Activated T-helper 1 cell treated with Interleukin-2 at 50 U/mL for 16 hours (primary cell): ENCODE data around the gene KCNE2.
"Not testable (repeated sequence)": the region's sequence is repeated elsewhere in the genome, so short reads cannot be mapped to it uniquely, and the experiment has no call there.

Experiments
- DNase-seq: peaks from one replicate; pipeline ENCODE4 v3.0.0-alpha.2; 2020; ENCODE audit warnings: low read depth

The KCNE2 gene

DNA sequence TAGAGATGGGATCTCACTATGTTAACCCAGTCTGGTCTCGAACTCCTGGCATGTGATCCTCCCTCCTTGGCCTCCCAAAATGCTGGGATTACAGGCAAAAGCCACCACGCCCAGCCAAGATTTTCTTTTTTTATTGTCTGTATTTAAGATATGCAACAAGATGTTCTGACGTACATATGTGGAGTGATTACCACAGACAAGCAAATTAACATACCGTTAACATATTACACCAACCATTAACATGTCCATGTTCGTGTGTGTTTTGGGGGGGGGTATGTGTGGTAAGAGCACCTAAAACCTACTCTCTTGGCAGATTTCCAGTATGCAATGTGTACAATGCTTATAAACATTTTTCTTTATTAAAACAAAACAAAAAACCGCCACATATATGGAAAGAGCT is 10.6 kb upstream of the KCNE2 start:
- no peak for DNase-seq

DNA sequence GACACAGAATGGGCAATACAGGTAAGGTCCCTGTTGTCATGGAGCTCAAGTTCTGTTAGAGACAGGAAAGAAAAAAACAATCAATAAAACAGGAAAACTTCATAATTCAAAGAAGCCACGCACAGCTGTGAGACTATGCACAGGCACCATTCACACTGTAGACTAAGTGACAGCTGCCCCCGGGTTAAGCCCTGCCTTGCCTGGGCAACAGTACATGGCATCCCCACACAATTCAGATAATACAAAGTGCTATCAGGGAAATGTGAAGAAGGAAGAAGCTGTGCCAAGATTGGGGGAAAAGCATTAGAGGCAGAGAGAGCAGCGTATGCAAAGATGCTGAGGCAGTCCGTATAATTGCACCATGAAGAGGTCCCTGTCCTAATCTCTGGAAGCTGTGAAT is 9.0 kb upstream of the KCNE2 start:
- DNase-seq = no peak

DNA sequence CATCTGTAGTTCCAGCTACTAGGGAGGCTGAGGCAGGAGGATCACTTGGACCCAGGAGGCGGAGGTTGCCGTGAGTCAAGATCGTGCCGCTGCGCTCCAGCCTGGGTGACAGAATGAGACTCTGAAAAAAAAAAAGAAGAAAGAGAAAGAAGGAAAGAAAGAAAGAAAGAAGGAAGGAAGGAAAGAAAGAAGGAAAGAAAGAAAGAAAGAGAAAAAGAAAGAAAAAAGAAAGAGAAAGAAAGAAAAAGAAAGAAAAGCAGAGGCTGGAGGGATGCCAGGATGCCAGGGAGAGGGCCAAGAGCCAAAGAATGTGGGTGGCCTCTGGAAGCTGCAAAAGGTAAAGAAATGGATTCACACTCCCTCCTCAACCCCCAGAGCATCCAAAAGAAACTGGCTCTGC is 8.2 kb upstream of the KCNE2 start:
- DNase-seq = no peak

DNA sequence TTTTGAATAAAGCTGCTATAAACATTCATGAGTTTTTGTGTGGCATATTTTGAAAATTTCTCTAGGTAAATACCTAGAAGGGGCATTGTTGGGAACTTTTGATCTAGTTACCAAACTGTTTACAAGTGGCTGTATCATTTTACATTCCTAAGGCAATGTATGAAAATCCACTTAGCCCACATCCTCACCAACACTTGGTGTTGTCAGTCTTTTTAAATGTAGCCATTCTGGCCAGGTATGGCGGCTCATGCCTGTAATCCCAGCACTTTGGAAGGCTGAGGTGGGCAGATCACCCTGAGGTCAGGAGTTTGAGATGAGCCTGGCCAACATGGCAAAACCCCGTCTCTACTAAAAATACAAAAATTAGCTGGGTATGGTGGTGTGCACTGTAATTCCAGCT is 5.9 kb upstream of the KCNE2 start:
- DNase-seq = no peak

DNA sequence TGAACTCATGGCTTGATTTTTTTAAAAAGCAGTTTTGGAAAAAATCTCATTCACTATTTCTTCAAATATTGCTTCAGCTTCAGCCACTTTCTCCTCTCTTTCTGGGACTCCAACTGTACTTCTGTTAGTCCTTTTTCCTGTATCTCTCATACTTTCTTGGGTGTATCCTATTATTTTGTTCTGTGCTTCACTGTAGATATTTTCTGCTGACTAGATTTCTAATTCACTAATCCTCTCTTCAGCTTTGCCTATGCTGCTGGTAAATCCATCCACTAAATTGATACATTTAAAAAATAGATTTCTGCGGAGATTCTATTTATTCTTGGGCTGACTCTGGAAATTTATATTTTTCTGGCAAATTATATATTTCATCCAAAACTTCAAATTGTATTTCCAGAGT is 4.9 kb upstream of the KCNE2 start:
- no peak for DNase-seq

DNA sequence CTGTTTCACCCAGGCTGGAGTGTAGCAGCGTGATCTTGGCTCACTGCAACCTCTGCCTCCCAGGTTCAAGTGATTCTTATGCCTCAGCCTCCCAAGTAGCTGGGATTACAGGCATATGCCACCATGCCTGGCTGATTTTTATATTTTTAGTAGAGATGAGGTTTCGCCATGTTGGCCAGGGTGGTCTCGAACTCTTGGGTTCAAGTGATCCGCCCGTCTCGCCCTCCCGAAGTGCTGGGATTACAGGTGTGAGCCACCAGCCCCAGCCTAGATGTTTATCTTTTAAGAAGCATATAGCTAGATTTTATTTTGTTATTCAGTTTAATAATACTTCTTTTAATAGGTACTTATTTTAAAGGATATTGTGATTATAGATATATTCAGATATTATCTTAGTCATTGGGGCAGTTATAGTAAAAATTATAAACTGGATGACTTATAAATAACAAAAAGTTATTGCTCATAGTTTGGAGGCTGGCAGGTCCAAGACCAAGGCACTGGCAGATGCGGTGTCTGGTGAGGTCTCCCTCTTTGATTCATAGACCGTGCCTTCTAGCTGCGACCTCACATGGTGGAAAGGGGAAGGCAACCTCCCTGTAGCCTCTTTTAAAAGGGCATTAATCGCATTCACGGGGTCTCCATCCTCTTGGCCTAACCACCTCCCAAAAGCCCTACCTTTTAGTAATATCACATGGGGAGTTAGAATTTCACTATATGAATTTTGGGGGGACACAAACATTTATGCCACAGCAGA is 3.1 kb upstream of the KCNE2 start:
- no peak for DNase-seq

DNA sequence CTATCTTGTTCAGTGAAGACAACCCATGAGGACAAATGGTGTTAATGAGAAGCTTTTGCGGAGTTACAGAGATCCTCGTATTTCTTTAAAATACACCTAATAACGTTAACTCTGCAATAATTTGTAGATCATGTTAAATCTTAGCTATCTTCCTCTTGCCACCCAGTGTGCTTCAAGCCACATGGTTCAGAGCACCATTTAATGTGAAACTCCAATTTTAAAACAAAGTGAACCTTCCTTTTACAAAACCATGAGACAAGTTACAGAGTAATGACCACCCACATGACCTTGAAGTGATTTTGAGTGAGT is 1.7 kb upstream of the KCNE2 start:
- no peak for DNase-seq

DNA sequence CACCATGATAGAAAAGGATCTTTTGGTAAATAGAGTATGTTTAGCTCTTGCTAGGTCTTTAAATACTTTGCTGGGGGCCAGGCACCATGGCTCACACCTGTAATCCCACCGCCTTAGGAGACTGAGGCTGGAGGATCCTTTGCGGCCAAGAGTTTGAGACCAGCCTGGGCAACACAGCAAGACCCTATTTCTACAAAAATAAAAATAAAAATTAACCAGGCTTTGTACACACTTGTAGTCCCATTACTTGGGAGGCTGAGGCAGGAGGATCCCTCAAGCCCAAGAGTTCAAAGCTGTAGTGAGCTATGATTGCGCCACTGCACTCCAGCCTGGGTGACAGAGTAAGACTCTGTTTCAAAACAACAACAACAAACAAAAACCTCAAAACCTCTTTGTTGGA is 1.1 kb upstream of the KCNE2 start:
- DNase-seq = no peak

DNA sequence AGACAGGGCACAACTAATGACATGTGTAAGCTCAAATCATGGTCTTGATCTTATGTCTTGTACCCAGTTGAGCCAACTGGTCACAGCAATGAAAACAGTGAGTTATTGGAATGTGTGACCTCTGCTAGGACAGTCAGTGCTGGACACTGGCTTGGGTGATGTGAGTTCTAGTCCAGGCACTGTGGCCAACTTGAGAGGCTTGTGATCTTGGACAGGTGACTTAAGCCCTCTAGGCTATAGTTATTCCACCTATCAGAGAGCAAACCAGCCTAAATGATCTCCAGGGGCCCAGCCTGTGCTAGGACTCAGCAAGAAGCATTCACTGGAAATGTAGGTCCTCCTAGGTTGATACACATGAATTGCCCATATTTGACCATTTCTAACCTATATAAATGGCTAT is 1.1 kb downstream of the KCNE2 start:
- DNase-seq = no peak

DNA sequence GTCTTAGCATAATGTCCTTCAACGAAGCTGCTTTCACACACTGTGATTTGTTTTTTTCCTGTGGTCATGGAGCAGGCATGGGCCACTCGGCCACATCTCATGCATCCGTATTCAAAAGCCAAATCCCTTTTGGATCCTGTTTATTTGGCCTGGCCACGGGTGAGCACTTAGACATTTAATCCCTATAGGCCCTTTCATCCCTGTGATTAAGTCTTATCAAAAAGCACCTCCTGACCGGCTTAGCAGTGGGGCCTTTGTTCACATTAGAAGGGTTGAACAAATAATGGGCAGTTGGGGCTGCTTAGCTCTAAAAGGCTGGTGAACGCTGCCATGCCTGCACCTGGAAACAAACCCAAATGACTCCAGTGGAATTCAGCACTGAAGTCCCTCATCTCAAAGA is 2.0 kb downstream of the KCNE2 start:
- DNase-seq = no peak

DNA sequence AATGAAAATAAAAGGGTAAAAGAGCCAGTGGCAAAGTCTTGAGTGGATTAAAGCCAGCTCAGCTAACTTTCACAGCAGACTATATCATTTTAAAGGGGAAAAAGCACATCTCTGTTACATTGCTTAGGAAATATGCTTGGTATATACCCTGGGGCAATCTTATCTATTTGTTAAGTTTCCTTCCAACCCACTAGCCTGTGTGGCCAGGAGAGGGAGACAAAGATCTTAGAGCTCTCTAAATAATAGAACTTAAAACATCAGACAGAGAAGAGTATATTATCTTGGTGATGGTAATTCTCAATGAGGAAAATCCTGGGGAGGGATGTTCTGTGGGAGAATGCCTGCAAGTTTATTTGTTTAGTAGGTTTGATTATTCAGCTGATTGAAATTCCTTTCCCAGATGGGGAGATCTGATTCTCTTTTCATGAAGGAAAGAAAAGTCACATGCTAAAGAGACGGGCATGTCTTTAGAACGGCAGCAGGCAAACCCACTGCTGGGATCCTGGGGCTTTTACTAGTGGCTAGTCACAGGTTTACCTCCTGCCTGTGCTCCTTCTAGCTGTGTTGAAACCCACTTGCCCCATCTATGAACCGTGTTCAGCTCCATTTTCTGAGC is 3.6 kb downstream of the KCNE2 start:
- DNase-seq = no peak

DNA sequence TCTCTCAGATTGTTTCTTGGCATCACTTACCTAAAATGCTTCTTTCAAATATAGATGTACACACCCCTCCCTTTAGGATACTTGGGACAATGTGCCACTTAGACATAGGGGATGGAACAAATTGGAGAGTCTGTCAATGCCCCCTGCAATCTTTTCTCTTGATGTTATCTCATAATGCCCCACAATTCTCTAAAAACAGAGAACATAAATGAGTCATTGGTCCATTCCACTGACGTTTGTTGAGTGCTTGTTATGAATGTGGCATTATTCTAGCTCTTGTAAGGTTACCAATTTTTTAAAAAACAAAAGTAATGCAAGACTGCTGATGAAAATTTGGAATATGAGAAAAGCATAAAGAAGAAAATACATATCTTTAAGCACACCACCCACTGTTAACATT is 5.9 kb downstream of the KCNE2 start:
- no peak for DNase-seq

DNA sequence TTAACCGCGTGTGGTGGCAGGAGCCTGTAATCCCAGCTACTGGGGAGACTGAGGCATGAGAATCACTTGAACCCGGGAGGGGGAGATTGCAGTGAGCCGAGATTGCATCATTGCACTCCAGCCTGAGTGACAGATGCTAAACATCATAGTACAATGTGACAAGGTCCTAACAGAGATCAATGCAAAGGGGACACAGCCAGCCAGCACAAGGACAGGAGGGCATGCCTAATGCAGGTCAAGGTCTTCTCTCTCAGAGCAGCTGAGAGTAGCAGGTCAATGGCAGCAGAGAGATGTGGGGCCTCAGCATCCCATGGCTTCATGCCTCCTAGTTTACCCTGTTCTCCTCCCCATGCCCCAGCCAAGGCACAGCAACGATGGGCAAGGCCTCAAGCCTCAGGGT is 8.5 kb downstream of the KCNE2 start:
- no peak for DNase-seq

DNA sequence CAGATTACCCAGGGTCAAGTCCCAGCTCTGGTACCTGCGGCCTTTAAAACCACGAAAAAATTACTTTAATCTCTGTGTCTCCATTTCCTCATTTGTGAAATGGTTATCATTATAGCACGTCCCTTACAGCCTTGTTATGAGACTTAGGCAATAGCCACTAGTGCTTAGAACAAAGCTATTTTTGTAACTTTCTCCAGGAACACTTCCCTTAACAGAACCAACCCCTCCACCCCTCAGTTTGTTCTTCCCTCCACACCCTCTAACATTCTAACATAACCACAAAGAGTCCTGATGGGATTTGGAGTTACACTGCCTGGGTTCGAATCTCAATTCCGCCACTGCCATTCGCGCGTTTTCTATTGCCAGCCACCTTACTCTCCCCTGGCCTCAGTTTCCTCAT is 10.7 kb downstream of the KCNE2 start:
- not testable (repeated sequence) for DNase-seq

DNA sequence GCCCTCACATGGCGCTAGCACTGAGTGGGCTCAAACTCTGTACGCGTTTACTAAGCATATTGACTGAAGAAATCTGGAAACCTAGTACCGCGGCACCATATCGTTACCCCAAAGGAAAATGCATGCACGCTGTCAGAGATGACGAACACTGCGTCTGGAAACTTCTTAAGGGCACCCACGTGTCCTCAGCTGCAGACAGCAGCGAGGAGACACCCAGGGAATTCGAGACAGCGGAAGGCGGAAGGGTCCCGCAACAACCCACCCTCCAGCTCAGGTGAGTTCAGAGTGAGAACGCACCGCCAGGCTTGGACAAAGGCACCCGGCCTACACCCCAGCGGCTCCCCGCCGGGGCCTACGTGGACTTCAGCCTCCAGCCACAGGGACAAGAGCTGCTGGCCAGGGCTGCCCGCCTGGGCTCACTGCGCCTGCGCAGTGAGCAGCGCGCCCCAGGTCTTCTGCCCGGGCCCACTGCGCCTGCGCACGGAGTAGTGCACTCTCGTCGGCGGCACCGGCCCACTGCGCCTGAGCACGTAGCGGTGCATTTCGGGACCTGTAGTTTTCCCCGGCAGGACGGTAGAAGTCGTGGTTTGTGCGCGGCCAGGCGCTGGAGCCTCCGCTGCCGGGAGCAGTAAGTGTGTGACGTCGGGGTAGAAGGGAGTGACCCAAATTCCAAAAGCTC is 11.3 kb downstream of the KCNE2 start, which contains the start of gene SMIM11:
TSS of gene SMIM11 (plus strand) at position 568 of the 679 bp plus-strand sequence. CDS start 3,998 bp downstream, outside the sequence.
- DNase-seq = not testable (repeated sequence)

DNA sequence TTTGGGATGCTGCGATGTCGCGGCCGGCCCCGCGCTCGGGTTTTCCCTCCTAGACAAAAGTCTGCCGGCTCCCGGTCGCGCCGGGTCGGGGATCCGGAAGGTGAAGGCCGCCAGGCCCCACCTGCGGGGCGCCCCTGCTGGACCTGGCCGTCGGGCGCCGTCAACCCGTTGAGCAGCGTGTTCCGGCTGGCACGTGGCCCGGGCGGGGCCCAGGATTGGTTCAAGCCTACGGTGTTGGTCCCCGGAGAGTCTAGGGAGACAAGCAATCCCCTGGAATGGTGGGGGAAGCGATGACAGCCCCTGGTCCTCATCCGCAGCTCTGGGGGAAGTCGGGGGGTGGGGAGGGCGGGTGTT is 11.8 kb downstream of the KCNE2 start:
- not testable (repeated sequence) for DNase-seq

DNA sequence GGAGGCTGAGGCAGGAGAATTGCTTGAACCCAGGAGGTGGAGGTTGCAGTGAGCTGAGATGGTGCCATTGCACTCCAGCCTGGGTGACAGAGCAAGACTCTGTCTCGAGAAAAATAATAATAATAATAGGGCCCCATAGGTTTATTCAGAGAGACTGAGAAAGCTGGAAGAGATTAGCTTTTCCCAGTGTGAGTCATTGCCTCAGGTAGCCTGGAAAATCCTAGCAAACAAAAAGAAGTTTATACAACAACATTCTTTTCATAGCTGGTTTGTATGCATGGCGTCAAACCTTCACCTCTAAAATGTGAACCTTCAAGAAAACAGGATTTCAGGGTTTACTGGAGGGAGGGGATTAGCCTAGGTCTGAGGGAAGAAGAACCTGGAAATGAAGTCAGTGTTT is 19.3 kb downstream of the KCNE2 start:
- not testable (repeated sequence) for DNase-seq

DNA sequence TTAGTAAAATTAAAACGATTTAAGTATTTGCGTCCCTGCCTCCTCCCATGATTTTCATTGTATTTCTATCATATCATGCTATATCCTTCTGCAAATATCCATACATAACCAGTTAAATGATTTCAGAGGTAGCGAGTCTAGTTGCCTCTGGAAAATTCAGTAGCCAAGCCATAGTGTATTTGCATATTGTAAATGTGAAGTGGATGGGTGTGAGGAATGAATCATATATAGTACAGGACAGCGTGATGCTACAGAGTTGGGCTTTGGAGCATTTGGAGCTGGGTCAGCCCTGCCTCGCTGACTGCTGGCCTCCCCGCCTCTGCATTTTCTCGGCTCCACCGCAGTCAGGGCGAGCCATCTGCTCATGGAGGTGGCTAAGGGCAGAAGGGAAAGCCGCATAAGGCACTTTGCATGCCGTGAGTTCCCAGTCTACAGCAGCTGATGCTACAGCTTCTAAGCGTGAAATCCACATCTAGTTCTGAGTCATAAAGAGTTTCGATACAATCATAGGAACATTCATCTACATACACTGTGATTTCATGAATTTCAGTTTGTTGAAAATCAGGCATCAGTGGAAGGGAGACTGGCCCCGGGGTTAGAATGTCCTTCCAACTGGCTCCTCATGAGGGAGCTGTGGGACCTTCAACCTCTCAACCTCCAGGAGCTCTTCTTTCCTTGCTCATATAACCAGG is 20.1 kb downstream of the KCNE2 start:
- DNase-seq = not testable (repeated sequence)

DNA sequence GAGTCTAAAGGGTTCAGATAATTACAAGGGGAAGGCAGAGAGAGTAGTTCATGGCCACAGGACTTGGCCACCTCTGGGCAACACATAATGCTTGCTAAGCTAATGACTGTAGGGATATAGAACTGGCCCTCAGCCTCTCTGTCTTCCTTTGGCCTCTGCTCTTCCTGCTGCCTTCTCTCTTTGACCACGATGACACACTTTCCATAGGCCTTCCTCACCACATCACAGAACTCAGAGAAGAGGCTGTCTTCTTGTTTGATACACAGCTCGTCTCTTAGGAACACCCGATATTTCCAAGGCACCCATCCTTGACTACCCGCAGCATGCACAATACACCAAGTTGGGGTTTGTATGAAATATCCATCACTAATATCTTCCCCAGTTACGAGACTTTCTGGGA is 36.7 kb downstream of the KCNE2 start:
- not testable (repeated sequence) for DNase-seq

DNA sequence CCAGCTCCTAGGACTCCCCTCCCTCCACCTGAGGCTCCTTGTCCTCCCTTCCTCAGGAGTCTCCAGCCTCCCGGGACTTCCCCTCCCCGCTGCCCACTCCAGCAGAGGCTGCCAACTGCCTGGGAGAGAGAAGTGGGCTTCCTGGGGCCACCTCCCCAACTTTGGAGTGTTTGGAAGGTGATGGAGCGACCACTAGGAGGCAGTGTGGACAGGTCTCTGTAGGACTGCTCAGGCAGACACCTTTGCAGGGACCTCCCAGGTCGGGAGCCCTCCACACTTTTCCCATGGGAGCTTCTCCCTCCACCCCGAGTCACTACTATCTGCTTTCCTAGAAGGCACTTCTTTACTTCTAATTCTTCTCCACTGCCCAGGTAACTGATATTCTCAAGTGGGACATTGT is 40.9 kb downstream of the KCNE2 start:
- not testable (repeated sequence) for DNase-seq

DNA sequence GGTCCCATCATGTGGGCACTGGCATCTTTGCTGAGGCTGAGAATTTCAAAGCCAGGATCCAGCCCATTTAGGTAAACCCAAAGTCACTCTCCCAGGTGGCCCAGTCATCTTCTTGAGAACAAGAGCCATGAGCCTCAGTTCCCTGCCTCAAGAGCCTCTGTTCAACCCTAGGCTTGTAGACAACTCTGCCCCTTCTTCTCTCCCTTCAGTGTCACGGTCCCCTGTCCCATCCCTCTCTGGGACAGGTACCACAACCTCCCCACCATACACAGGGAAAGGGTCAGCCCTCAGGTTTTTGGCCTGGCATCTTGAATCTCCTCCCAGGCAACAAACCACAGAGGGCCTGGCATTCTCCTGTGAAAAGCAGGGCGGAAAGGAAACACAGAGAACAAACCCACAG is 41.9 kb downstream of the KCNE2 start:
- not testable (repeated sequence) for DNase-seq

DNA sequence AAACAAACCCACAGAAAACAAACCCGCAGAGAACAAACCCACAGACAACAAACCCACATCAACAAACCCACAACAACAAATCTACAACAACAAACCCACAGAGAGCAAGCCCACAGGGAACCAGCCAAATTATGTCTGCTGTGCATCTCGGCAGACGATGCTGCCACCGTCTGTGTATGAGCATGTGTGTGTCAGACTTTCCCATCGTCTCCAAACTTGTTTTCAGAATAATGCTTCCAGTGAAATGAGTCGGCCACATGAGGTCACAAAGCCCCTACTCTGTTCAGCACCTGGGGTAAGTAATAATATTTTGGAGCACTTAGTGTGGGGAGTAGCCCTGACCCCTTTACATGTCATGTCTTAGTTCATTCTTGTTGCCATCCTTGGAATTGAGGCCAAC is 42.3 kb downstream of the KCNE2 start:
- DNase-seq = not testable (repeated sequence)

DNA sequence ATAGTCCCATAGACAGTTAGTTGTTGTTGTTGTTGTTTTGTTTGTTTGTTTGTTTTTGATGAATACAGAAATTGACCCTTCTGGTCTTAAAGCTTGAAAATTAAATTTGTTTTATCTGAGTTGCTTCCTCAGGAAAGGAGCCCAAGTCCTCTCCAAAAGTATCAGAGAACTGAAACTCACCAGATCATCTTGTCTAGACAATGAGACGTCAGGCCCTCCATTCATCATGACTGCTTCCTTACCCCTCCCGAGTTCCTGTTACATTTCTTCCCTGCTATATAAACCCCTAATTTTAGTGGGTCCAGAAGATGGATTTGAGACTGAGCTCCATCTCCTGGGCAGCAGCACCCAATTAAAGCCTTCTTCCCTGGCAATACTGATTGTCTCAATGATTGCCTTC is 42.9 kb downstream of the KCNE2 start:
- DNase-seq = not testable (repeated sequence)
